ENCODE data around the gene INIP. TPM values are rescaled to one million over a fixed set of nuclear protein-coding genes. Genes with fewer than 3 reads are reported as not detected.

Gene INIP, protein sequence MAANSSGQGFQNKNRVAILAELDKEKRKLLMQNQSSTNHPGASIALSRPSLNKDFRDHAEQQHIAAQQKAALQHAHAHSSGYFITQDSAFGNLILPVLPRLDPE
- polyA plus RNA-seq (2013, experiment 1 of 4): 31.4 TPM
- polyA plus RNA-seq (2013, experiment 2 of 4): 30.1 TPM
- polyA plus RNA-seq (2013, experiment 3 of 4): 26.4 TPM
- 28.1 TPM for polyA plus RNA-seq (2013, experiment 4 of 4)

- WGBS, 2 experiments: 0% methylated on average over 51 of the region's 51 CpGs
- H3K9me3 ChIP-seq (ENCODE audit: control insufficient read depth, low read length): no peaks in the 10 kb centered on the region
- H3K27me3 ChIP-seq (ENCODE audit: control insufficient read depth, insufficient read depth, low read length, poor library complexity, severe bottlenecking): no peaks in the 10 kb centered on the region
These were observed at the start of gene INIP for GRCh38 chr9:112717661-112718331. TSS of gene INIP (minus strand) at chr9:112718117. CDS start at chr9:112716485, 1,632 bp downstream.

DNA sequence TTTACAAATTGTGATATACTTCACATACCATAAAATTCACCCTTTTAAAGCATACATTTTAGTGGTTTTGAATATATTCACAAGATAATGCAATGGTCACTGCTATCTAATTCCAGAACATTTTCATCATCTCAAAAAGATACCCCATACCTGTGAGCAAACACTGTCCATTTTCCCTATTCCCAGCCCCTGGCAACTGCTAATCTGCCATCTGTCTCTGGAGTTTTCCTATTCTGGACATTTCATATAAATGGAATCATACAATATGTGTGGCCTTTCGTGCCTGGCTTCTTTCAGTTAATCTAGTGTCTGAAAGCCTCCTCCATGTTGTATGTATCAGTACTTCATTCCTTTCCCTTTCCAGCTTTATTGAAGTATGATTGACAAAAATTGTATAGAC, 47.4 kb upstream of the INIP start:
- Histone ChIP-seq H3K4me3 (ENCODE audit: insufficient read depth, low read depth, low read length) (no peak overlapping the region), H3K4me1 (ENCODE audit: control insufficient read depth, insufficient read depth, low read length) (peaks cover 5% of the 10 kb centered on the region), H3K27ac (ENCODE audit: insufficient read depth, low read depth, low read length, poor library complexity, severe bottlenecking) (no peak overlapping the region), H3K27me3 (ENCODE audit: control insufficient read depth, insufficient read depth, low read length, poor library complexity, severe bottlenecking) (no peaks in the 10 kb centered on the region), H3K9me3 (ENCODE audit: control insufficient read depth, low read length) (no peaks in the 10 kb centered on the region), H3K36me3 (ENCODE audit: control insufficient read depth, insufficient read depth, low read length) (no peaks in the 10 kb centered on the region)
- WGBS, 2 experiments: 80% methylated on average over 1 of the region's 1 CpG; no CpG with 5 or more reads in 1 of the 2 experiments

More at GRCh38 chr9:112717661-112718331, at the start of gene INIP:
- no peaks in the 10 kb centered on the region for H3K36me3 ChIP-seq (ENCODE audit: control insufficient read depth, insufficient read depth, low read length)
- no peaks in the 10 kb centered on the region for H3K4me1 ChIP-seq (ENCODE audit: control insufficient read depth, insufficient read depth, low read length)
- peak within 1 kb of the TSS; percentile 82 for H3K27ac ChIP-seq (ENCODE audit: insufficient read depth, low read depth, low read length, poor library complexity, severe bottlenecking)
- peak within 1 kb of the TSS; percentile 78 for H3K4me3 ChIP-seq (ENCODE audit: insufficient read depth, low read depth, low read length)

- Histone ChIP-seq H3K4me1 (ENCODE audit: control insufficient read depth, insufficient read depth, low read length) (peaks cover 5% of the 10 kb centered on the region), H3K27ac (ENCODE audit: insufficient read depth, low read depth, low read length, poor library complexity, severe bottlenecking) (no peak overlapping the region), H3K9me3 (ENCODE audit: control insufficient read depth, low read length) (no peaks in the 10 kb centered on the region), H3K4me3 (ENCODE audit: insufficient read depth, low read depth, low read length) (no peak overlapping the region), H3K36me3 (ENCODE audit: control insufficient read depth, insufficient read depth, low read length) (no peaks in the 10 kb centered on the region), H3K27me3 (ENCODE audit: control insufficient read depth, insufficient read depth, low read length, poor library complexity, severe bottlenecking) (no peaks in the 10 kb centered on the region)
- WGBS, 2 experiments: 78 to 79% methylated on average over 7 of the region's 7 CpGs
These were observed 46.9 kb upstream of the INIP start for GRCh38 chr9:112764837-112765236.

- no peaks in the 10 kb centered on the region for H3K27me3 ChIP-seq (ENCODE audit: control insufficient read depth, insufficient read depth, low read length, poor library complexity, severe bottlenecking)
- no peaks in the 10 kb centered on the region for H3K9me3 ChIP-seq (ENCODE audit: control insufficient read depth, low read length)
- no peak overlapping the region for H3K4me3 ChIP-seq (ENCODE audit: insufficient read depth, low read depth, low read length)
- H3K27ac ChIP-seq (ENCODE audit: insufficient read depth, low read depth, low read length, poor library complexity, severe bottlenecking): no peak overlapping the region
- H3K4me1 ChIP-seq (ENCODE audit: control insufficient read depth, insufficient read depth, low read length): peaks cover 5% of the 10 kb centered on the region
- H3K36me3 ChIP-seq (ENCODE audit: control insufficient read depth, insufficient read depth, low read length): no peaks in the 10 kb centered on the region
- 82 to 83% methylated on average over 5 of the region's 5 CpGs for WGBS, 2 experiments
These were observed 46.4 kb upstream of the INIP start for GRCh38 chr9:112764344-112764743.

DNA sequence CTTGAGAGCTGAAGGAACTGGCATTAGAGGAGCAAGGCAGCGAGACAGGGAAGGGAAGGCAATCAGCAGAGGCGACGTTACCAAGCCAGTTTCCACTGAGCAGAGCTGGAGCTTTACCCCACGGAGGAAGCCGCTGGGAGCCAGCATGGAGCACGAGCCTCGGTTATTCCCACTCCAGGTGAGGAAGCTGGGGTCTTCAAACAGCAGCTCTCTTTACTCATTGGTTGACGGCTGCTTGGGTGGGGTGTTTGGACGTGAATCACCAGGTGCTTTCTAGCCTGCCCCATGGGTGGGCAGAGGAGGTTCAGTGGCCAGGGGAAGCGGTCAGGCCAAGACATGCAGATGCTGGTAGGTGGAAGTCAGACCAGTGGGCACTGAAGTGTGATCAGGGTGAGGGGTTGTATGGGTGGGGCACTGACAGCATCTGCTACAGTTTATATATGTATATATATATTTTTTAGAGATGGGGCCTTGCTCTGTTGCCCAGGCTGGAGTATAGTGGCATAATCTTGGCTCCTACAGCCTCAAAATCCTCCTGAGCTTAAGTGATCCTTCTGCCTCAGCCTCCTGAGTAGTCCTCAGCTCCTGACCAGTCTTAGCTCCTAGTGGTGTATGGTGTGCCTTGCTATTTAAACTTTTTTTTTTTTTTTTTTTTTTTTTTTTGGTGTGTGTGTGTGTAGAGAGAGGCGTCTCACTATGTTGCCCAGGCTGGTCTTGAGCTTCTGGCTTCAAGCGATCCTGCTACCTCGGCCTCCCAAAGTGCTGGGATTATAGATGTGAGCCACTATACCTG, 45.0 kb upstream of the INIP start:
- H3K27ac ChIP-seq (ENCODE audit: insufficient read depth, low read depth, low read length, poor library complexity, severe bottlenecking): no peak overlapping the region
- 94 to 97% methylated on average over 13 of the region's 13 CpGs for WGBS, 2 experiments
- H3K36me3 ChIP-seq (ENCODE audit: control insufficient read depth, insufficient read depth, low read length): no peaks in the 10 kb centered on the region
- H3K27me3 ChIP-seq (ENCODE audit: control insufficient read depth, insufficient read depth, low read length, poor library complexity, severe bottlenecking): no peaks in the 10 kb centered on the region
- H3K4me3 ChIP-seq (ENCODE audit: insufficient read depth, low read depth, low read length): no peak overlapping the region
- H3K9me3 ChIP-seq (ENCODE audit: control insufficient read depth, low read length): no peaks in the 10 kb centered on the region
- peaks cover 5% of the 10 kb centered on the region for H3K4me1 ChIP-seq (ENCODE audit: control insufficient read depth, insufficient read depth, low read length)

DNA sequence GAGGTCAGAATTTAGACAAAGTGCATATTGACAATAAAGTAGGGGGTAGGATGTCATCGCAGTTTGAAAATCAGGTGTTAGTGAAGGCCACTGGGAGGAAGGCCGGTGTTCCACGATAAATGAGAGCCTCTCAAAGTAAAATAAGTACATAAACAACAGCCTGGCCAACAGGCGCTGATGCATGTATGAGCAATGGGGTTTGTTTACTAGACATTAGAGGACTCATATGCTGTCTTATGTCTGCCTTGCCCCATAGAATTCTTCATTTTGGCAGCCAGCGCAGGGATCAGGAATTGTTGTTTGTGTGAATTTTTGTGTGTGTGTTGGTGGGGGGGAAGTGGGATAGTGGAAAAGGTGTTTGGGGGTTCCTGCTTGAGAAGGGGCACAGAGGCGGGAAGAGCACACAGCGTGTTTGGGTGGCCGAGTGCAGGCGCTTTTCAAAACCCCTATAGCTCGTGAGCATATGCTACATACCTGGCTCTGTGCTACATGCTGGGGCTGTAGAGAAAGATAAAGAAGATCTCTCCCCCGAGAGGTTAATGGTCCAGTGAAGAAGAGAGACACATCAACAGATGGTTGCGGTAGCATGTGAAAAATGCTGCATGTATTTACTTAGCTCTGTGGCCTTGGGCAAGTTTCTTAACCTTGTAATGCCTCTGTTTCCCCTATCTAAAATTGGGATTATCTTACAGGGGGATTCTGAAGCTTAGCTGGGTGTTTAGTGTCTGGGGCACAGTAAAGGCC, 44.2 kb upstream of the INIP start:
- H3K36me3 ChIP-seq (ENCODE audit: control insufficient read depth, insufficient read depth, low read length): no peaks in the 10 kb centered on the region
- 94 to 97% methylated on average over 12 of the region's 12 CpGs for WGBS, 2 experiments
- H3K27ac ChIP-seq (ENCODE audit: insufficient read depth, low read depth, low read length, poor library complexity, severe bottlenecking): no peak overlapping the region
- no peaks in the 10 kb centered on the region for H3K27me3 ChIP-seq (ENCODE audit: control insufficient read depth, insufficient read depth, low read length, poor library complexity, severe bottlenecking)
- H3K4me3 ChIP-seq (ENCODE audit: insufficient read depth, low read depth, low read length): no peak overlapping the region
- no peaks in the 10 kb centered on the region for H3K9me3 ChIP-seq (ENCODE audit: control insufficient read depth, low read length)
- H3K4me1 ChIP-seq (ENCODE audit: control insufficient read depth, insufficient read depth, low read length): peaks cover 5% of the 10 kb centered on the region

DNA sequence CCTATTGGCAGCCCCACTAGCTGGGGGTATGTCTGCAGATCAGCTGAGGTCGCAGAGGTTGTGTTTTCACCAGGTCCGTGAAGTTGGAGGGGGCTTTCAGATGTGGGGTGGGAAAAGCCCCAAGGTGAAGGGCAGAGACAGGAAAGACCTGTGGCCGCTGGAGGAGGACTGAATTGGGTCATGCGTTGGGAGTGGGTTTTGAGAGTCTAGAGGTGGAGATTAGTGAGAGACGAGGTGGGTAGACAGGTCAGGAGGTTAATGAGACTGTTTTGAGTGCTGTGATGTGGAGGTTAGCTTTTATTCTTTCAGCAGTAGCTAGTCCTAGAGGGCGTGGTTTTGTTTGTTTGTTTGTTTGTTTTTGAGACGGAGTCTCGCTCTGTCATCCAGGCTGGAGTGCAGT, 42.9 kb upstream of the INIP start:
- H3K27ac ChIP-seq (ENCODE audit: insufficient read depth, low read depth, low read length, poor library complexity, severe bottlenecking): no peak overlapping the region
- 87 to 88% methylated on average over 8 of the region's 8 CpGs for WGBS, 2 experiments
- H3K4me1 ChIP-seq (ENCODE audit: control insufficient read depth, insufficient read depth, low read length): peaks cover 5% of the 10 kb centered on the region
- H3K27me3 ChIP-seq (ENCODE audit: control insufficient read depth, insufficient read depth, low read length, poor library complexity, severe bottlenecking): no peaks in the 10 kb centered on the region
- H3K4me3 ChIP-seq (ENCODE audit: insufficient read depth, low read depth, low read length): no peak overlapping the region
- no peaks in the 10 kb centered on the region for H3K36me3 ChIP-seq (ENCODE audit: control insufficient read depth, insufficient read depth, low read length)
- no peaks in the 10 kb centered on the region for H3K9me3 ChIP-seq (ENCODE audit: control insufficient read depth, low read length)

DNA sequence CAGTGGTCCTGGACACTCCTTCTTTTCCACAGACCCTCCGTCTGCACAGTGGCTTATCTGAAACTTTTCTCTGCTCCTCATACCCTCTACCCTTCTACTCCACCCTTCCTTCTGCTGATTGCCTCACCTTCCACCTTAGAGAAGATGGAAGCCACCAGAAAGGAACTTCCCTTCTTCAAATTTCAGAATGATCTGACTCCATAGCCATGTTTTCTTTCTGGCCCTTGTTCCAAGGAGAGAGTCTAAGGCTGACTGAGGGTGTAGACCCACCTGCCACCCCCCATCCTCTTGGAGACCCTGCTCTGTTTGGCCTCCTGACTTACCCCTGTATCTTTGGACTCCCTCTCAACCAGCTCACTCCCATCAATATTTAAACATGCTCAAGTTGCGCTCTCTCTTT, 40.0 kb upstream of the INIP start:
- no peaks in the 10 kb centered on the region for H3K4me1 ChIP-seq (ENCODE audit: control insufficient read depth, insufficient read depth, low read length)
- no peaks in the 10 kb centered on the region for H3K36me3 ChIP-seq (ENCODE audit: control insufficient read depth, insufficient read depth, low read length)
- H3K9me3 ChIP-seq (ENCODE audit: control insufficient read depth, low read length): no peaks in the 10 kb centered on the region
- no peak overlapping the region for H3K4me3 ChIP-seq (ENCODE audit: insufficient read depth, low read depth, low read length)
- 94 to 96% methylated on average over 2 of the region's 2 CpGs for WGBS, 2 experiments
- no peaks in the 10 kb centered on the region for H3K27me3 ChIP-seq (ENCODE audit: control insufficient read depth, insufficient read depth, low read length, poor library complexity, severe bottlenecking)
- no peak overlapping the region for H3K27ac ChIP-seq (ENCODE audit: insufficient read depth, low read depth, low read length, poor library complexity, severe bottlenecking)

GRCh38 chr9:112757282-112757883, 39.5 kb upstream of the INIP start:
- H3K27ac ChIP-seq (ENCODE audit: insufficient read depth, low read depth, low read length, poor library complexity, severe bottlenecking): no peak overlapping the region
- H3K4me3 ChIP-seq (ENCODE audit: insufficient read depth, low read depth, low read length): no peak overlapping the region
- H3K9me3 ChIP-seq (ENCODE audit: control insufficient read depth, low read length): no peaks in the 10 kb centered on the region
- H3K36me3 ChIP-seq (ENCODE audit: control insufficient read depth, insufficient read depth, low read length): no peaks in the 10 kb centered on the region
- 86 to 88% methylated on average over 7 of the region's 7 CpGs for WGBS, 2 experiments
- no peaks in the 10 kb centered on the region for H3K4me1 ChIP-seq (ENCODE audit: control insufficient read depth, insufficient read depth, low read length)
- H3K27me3 ChIP-seq (ENCODE audit: control insufficient read depth, insufficient read depth, low read length, poor library complexity, severe bottlenecking): no peaks in the 10 kb centered on the region

All from ectodermal cell (in vitro differentiated cells).